PC-3 (cell line): ENCODE measurements around the gene KCNK3. TPM values are rescaled to one million over a fixed set of nuclear protein-coding genes. Genes with fewer than 3 reads are reported as not detected.

Experiments used
- ATAC-seq: fragments of 200-7000 bp; cut with Tn5 transposase; 2 replicates; pipeline ENCODE4 v1.9.1; 2020; ENCODE audit warnings: mild to moderate bottlenecking, moderate library complexity
- BruUV-seq: library from RNA; stranded (reverse); fragments of 400-500 nt; replicated peaks from 2 replicates; lab custom pipeline; 2021; lab: Mats Ljungman, UMichigan
- CTCF ChIA-PET: fragments of 300-600 bp; sonication (Branson Sonifier 250); formaldehyde crosslinking; loops from one replicate; lab custom pipeline; 2022; ENCODE audit warnings: antibody characterized with exemption; lab: Charles Lee
- POLR2A ChIA-PET: fragments of 300-600 bp; sonication (Branson Sonifier 250); formaldehyde crosslinking; loops from one replicate; lab custom pipeline; 2022; ENCODE audit warnings: antibody characterized with exemption; ENCODE audit not compliant: unreplicated experiment; lab: Charles Lee
- DNase-seq: peaks from one replicate; pipeline ENCODE4 v3.0.0-alpha.2; 2015
- H2AFZ ChIP-seq: fragments of 300-600 bp; sonication (generic); 2 replicates; pipeline ENCODE4 v1.6.0; 2016; ENCODE audit warnings: antibody characterized with exemption, low read length
- H3F3A ChIP-seq: fragments of 300-600 bp; sonication (generic); one replicate; pipeline ENCODE4 v1.6.0; 2017; ENCODE audit warnings: antibody characterized with exemption, low read length, control low read depth, mild to moderate bottlenecking; ENCODE audit not compliant: unreplicated experiment
- H3K27ac ChIP-seq: fragments of 300-600 bp; sonication (generic); 2 replicates; pipeline ENCODE4 v1.5.1; 2016; ENCODE audit warnings: mild to moderate bottlenecking, low read length
- H3K27me3 ChIP-seq: fragments of 300-600 bp; sonication (generic); 2 replicates; pipeline ENCODE4 v1.6.1; 2016; ENCODE audit warnings: low read length, mixed read lengths
- H3K36me3 ChIP-seq: fragments of 300-600 bp; sonication (generic); 2 replicates; pipeline ENCODE4 v1.6.1; 2016; ENCODE audit warnings: low read depth, mixed run types, low read length, mixed read lengths
- H3K4me1 ChIP-seq: fragments of 300-600 bp; sonication (generic); 2 replicates; pipeline ENCODE4 v1.5.1; 2016; ENCODE audit warnings: low read length; ENCODE audit not compliant: insufficient read depth
- H3K4me2 ChIP-seq: fragments of 300-600 bp; sonication (generic); 2 replicates; pipeline ENCODE4 v1.6.0; 2016; ENCODE audit warnings: low read length
- H3K4me3 ChIP-seq: fragments of 300-600 bp; sonication (generic); 2 replicates; pipeline ENCODE4 v1.5.1; 2016; ENCODE audit warnings: mild to moderate bottlenecking, low read length, mixed read lengths
- H3K79me2 ChIP-seq: fragments of 300-600 bp; sonication (generic); 2 replicates; pipeline ENCODE4 v1.6.1; 2017; ENCODE audit warnings: low read length, mixed read lengths
- H3K9ac ChIP-seq: fragments of 300-600 bp; sonication (generic); 2 replicates; pipeline ENCODE4 v1.6.0; 2016; ENCODE audit warnings: mild to moderate bottlenecking, low read length
- H3K9me2 ChIP-seq: fragments of 300-600 bp; sonication (generic); replicated peaks from 2 replicates; pipeline ENCODE4 v1.6.1; 2016; ENCODE audit warnings: mixed run types, low read length, mixed read lengths
- H3K9me3 ChIP-seq: fragments of 300-600 bp; sonication (generic); 2 replicates; pipeline ENCODE4 v1.6.1; 2016; ENCODE audit warnings: low read length, mixed read lengths
- H4K20me1 ChIP-seq: fragments of 300-600 bp; sonication (generic); 2 replicates; pipeline ENCODE4 v1.6.1; 2016; ENCODE audit warnings: low read length, mixed read lengths
- CTCF ChIP-seq: fragments of 300-600 bp; sonication (generic); conservative IDR thresholded peaks from 2 replicates; pipeline ENCODE4 v1.5.1; 2017; ENCODE audit warnings: antibody characterized with exemption, low read depth, mild to moderate bottlenecking, low read length
- EZH2 ChIP-seq: fragments of 300-600 bp; sonication (generic); IDR thresholded peaks from one replicate; pipeline ENCODE4 v1.6.1; 2017; ENCODE audit warnings: antibody characterized with exemption, mild to moderate bottlenecking, low read length; ENCODE audit not compliant: unreplicated experiment
- EZH2phosphoT487 ChIP-seq: fragments of 300-600 bp; sonication (generic); IDR thresholded peaks from 2 replicates; pipeline ENCODE4 v1.6.1; 2018; ENCODE audit warnings: mild to moderate bottlenecking, antibody characterized with exemption, low read length, borderline replicate concordance
- intact Hi-C: fragments of 100-400 bp; cut with micrococcal nuclease; formaldehyde crosslinking; loops from 2 replicates; pipeline ENCODE4 v1.9.0; 2023
- total RNA-seq: library from RNA; depleted of rRNA; stranded (reverse); fragments of >200 nt; gene quantifications from 2 replicates; pipeline ENCODE4 v1.2.3, GENCODE V29; 2014

The KCNK3 gene
- total RNA-seq, 1 experiment from 2014 or later = 0.04 TPM

GRCh38 chr2:26670931-26671460 is 21.5 kb upstream of the KCNK3 start:
- BruUV-seq = no TSS peak
- TF ChIP-seq EZH2phosphoT487 (no peak), EZH2 (no peak), CTCF (no peak)
- intact Hi-C loops = no loop called here
- H3K9me2 ChIP-seq = no peaks in the 10 kb centered on the region
- no peak overlapping the region for H3K27ac ChIP-seq
- 0 out of 2 replicates have a peak overlapping the region, but pooled peaks have one; percentile 15 for H2AFZ ChIP-seq
- CTCF ChIA-PET = no interaction called here
- H3K9me3 ChIP-seq = no peaks in the 10 kb centered on the region
- H3K4me2 ChIP-seq = peak overlapping the region; percentile 38
- H3F3A ChIP-seq = no peaks in the 10 kb centered on the region
- H3K79me2 ChIP-seq = no peaks in the 10 kb centered on the region
- H3K27me3 ChIP-seq = peaks cover 12% of the 10 kb centered on the region; the same call in 1 of the 2 replicates
- H4K20me1 ChIP-seq = no peaks in the 10 kb centered on the region
- ATAC-seq (peak; percentile 33; the same call in 1 of the 2 replicates), DNase-seq (peak; percentile 69)
- POLR2A ChIA-PET = no interaction called here
- no peak overlapping the region for H3K4me3 ChIP-seq
- H3K36me3 ChIP-seq = no peaks in the 10 kb centered on the region
- no peak overlapping the region for H3K9ac ChIP-seq
- H3K4me1 ChIP-seq = peaks cover 20% of the 10 kb centered on the region

DNA sequence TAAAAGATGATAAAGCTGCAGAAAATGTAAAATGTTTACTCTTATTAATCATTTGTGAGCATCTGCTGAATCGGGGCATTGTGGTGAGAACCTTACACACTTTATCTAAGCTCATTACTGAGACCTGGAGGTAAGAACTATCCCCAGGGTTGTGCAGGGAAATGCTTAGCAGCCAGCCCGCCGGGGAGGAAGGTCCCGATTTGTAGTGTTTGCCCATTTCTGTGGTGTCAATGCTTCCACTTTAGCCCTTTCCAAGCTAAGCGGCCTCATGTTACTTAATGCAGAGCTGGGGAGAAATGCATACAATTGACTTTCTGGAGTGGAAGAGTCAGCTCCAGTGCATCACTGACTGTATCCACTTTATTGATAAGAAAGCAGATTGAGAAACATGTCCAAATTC is 20.8 kb upstream of the KCNK3 start:
- Histone ChIP-seq H4K20me1 (no peaks in the 10 kb centered on the region), H3K27ac (no peak overlapping the region), H3K27me3 (peaks cover 12% of the 10 kb centered on the region; the same call in 1 of the 2 replicates), H3F3A (no peaks in the 10 kb centered on the region), H3K36me3 (no peaks in the 10 kb centered on the region), H3K4me2 (0 out of 2 replicates have a peak overlapping the region, but pooled peaks have one; percentile 38), H3K9me3 (no peaks in the 10 kb centered on the region), H3K4me1 (peaks cover 20% of the 10 kb centered on the region), H3K4me3 (no peak overlapping the region), H2AFZ (no peak overlapping the region), H3K79me2 (no peaks in the 10 kb centered on the region), H3K9ac (no peak overlapping the region), H3K9me2 (no peaks in the 10 kb centered on the region)
- ATAC-seq = no peak
- TF ChIP-seq EZH2phosphoT487 (no peak), CTCF (no peak), EZH2 (no peak)
- ChIA-PET POLR2A (interaction anchor here (0.6 to 0.9 kb wide), 2 partner anchors 74 to 176 kb away, joined by 4 to 5 read pairs; no protein-coding TSS in a partner anchor), CTCF (no interaction called here)
- intact Hi-C loops = no loop called here
- no TSS peak for BruUV-seq
- DNase-seq = peak; percentile 33

DNA sequence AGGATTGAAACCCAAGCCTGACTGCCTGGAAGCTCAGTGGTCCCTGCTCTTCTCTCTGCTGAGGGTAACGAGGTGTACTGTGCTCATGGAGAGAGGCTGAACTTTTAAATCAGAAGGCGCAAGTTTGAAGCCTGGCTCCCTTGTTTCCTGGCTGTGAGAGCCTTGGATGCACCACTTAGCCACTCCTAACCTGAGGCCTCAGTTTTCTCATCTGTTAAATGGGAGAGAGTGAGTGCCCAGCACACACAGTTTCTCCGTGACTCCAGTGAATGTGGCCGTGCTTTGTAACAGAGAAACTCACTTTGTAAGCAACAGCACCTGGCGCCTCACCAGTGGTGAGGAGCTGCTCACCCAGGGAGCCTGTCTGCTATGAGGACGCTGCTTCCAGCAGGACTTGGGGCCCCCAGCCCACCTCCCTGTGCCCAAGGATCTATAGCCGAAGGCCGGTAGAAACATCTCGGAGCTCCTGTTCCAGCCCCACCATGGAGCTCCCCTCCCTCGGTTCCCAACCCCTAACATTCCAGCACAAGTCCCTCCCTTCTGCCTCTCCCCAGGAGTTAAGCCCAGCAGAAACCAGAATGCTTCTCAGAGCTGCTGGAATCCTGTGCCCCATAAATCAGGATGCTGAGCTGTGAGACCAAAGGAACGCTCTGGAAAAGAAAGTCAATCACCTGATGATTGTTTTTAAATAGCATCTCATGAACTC is 20.3 kb upstream of the KCNK3 start:
- Histone ChIP-seq H2AFZ (no peak overlapping the region), H3K4me2 (no peak overlapping the region), H3K9ac (no peak overlapping the region), H3K9me2 (no peaks in the 10 kb centered on the region), H3K27ac (no peak overlapping the region), H4K20me1 (no peaks in the 10 kb centered on the region), H3K27me3 (peaks cover 14% of the 10 kb centered on the region; the same call in 1 of the 2 replicates), H3K36me3 (no peaks in the 10 kb centered on the region), H3K79me2 (no peaks in the 10 kb centered on the region), H3K4me3 (no peak overlapping the region), H3K4me1 (peaks cover 20% of the 10 kb centered on the region), H3K9me3 (no peaks in the 10 kb centered on the region), H3F3A (no peaks in the 10 kb centered on the region)
- ATAC-seq = no peak
- CTCF ChIA-PET = no interaction called here
- POLR2A ChIA-PET = interaction anchor here (0.6 to 0.9 kb wide), 2 partner anchors 75 to 176 kb away, joined by 4 to 5 read pairs; no protein-coding TSS in a partner anchor
- no peak for DNase-seq
- BruUV-seq = no TSS peak
- no peak for TF ChIP-seq CTCF
- TF ChIP-seq EZH2phosphoT487 = no peak
- no peak for TF ChIP-seq EZH2
- intact Hi-C loops = no loop called here
